ENCODE results near the gene ALDH3B1. TPM values are rescaled to one million over a fixed set of nuclear protein-coding genes. Genes with fewer than 3 reads are reported as not detected.

The ALDH3B1 gene
- polyA plus RNA-seq, 1 donor from 2014 or later = not detected

GRCh38 chr11:68053117-68053516 lies 43.0 kb downstream of the ALDH3B1 start:
- Histone ChIP-seq H2AFZ (ENCODE audit: low read depth, low read length) (no peak overlapping the region), H3K9me2 (ENCODE audit: insufficient read depth, low read length) (no peaks in the 10 kb centered on the region), H3K4me3 (ENCODE audit: low read length) (no peak overlapping the region), H3F3A (ENCODE audit: insufficient read depth, low read length, poor library complexity, severe bottlenecking) (no peaks in the 10 kb centered on the region), H3K36me3 (ENCODE audit: insufficient read depth, low read length) (no peaks in the 10 kb centered on the region), H3K9me3 (ENCODE audit: low read length) (no peaks in the 10 kb centered on the region), H3K9ac (ENCODE audit: low read length) (peak overlapping the region; percentile 7), H3K79me2 (replicated peaks; ENCODE audit: insufficient read depth, low read length) (no peaks in the 10 kb centered on the region), H3K27ac (ENCODE audit: low read length) (peak overlapping the region; percentile 14), H4K20me1 (ENCODE audit: insufficient read depth) (no peaks in the 10 kb centered on the region), H3K27me3 (ENCODE audit: insufficient read depth, low read depth, low read length) (no peaks in the 10 kb centered on the region), H3K4me2 (ENCODE audit: low read length) (no peak overlapping the region)
- TF ChIP-seq EZH2 (IDR thresholded peaks at IDR 0.05; ENCODE audit: borderline replicate concordance, insufficient read depth, low read length, poor library complexity, severe bottlenecking) = no peak

DNA sequence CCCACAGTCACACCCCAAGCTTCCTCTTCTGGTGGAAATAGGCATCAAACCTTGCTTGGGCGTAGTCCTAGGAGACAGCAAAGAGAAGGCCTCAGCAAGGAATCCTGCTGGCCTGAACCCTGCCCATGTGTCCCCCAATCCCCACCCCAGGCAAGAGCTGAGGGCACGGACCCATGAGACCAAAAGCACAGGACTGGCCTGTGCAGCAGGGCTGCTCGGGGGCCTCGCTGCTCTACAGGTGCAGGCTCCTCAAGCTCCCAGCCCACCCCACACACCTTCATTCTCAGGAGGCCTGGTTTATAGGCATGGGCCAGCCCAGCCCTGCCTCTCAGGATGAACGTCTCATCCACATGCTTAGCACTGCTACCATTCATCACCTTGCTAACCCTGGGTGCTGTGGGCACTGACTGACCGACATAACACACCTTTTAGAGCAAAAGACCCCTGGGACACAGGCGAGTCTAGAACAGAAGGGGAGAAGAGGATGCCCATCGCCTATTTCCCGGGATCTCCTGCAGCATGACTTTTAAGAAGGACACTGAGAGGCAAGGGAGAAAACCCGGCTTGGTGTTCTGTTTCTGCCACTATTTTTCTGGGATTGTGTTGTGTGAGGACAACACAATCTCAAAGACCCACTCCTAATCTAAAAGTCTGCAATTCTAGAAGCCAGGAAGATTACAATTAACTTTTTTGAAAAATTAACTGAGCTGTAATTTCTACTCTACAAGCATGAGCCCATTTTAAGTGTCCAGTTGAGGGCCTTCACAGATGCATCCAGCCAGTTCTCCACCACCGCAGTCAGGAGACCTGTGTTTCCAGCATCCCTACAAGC lies 44.1 kb downstream of the ALDH3B1 start:
- no peak overlapping the region for H2AFZ ChIP-seq (ENCODE audit: low read depth, low read length)
- no peaks in the 10 kb centered on the region for H3F3A ChIP-seq (ENCODE audit: insufficient read depth, low read length, poor library complexity, severe bottlenecking)
- H3K27me3 ChIP-seq (ENCODE audit: insufficient read depth, low read depth, low read length) = no peaks in the 10 kb centered on the region
- no peaks in the 10 kb centered on the region for H3K9me3 ChIP-seq (ENCODE audit: low read length)
- no peaks in the 10 kb centered on the region for H3K79me2 ChIP-seq (replicated peaks; ENCODE audit: insufficient read depth, low read length)
- H3K4me3 ChIP-seq (ENCODE audit: low read length) = no peak overlapping the region
- H3K27ac ChIP-seq (ENCODE audit: low read length) = peak overlapping the region; percentile 14
- no peak overlapping the region for H3K4me2 ChIP-seq (ENCODE audit: low read length)
- H3K9me2 ChIP-seq (ENCODE audit: insufficient read depth, low read length) = no peaks in the 10 kb centered on the region
- TF ChIP-seq SMC3 (conservative IDR thresholded peaks at IDR 0.05; ENCODE audit: poor library complexity) = no peak
- no peak for TF ChIP-seq EP300 (conservative IDR thresholded peaks at IDR 0.05; ENCODE audit: poor library complexity, severe bottlenecking)
- TF ChIP-seq, protein P1, sequence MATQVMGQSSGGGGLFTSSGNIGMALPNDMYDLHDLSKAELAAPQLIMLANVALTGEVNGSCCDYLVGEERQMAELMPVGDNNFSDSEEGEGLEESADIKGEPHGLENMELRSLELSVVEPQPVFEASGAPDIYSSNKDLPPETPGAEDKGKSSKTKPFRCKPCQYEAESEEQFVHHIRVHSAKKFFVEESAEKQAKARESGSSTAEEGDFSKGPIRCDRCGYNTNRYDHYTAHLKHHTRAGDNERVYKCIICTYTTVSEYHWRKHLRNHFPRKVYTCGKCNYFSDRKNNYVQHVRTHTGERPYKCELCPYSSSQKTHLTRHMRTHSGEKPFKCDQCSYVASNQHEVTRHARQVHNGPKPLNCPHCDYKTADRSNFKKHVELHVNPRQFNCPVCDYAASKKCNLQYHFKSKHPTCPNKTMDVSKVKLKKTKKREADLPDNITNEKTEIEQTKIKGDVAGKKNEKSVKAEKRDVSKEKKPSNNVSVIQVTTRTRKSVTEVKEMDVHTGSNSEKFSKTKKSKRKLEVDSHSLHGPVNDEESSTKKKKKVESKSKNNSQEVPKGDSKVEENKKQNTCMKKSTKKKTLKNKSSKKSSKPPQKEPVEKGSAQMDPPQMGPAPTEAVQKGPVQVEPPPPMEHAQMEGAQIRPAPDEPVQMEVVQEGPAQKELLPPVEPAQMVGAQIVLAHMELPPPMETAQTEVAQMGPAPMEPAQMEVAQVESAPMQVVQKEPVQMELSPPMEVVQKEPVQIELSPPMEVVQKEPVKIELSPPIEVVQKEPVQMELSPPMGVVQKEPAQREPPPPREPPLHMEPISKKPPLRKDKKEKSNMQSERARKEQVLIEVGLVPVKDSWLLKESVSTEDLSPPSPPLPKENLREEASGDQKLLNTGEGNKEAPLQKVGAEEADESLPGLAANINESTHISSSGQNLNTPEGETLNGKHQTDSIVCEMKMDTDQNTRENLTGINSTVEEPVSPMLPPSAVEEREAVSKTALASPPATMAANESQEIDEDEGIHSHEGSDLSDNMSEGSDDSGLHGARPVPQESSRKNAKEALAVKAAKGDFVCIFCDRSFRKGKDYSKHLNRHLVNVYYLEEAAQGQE (IDR thresholded peaks at IDR 0.05; ENCODE audit: borderline replicate concordance) = no peak
- TF ChIP-seq RAD21 (conservative IDR thresholded peaks at IDR 0.05) = no peak
- no peak for TF ChIP-seq TAF1 (IDR thresholded peaks at IDR 0.05; ENCODE audit: low read depth)
- TF ChIP-seq EZH2 (IDR thresholded peaks at IDR 0.05; ENCODE audit: borderline replicate concordance, insufficient read depth, low read length, poor library complexity, severe bottlenecking) = no peak
- TF ChIP-seq MXI1 (conservative IDR thresholded peaks at IDR 0.05; ENCODE audit: poor library complexity, severe bottlenecking) = no peak
- no peak for TF ChIP-seq POLR2AphosphoS5 (IDR thresholded peaks at IDR 0.05)
- H4K20me1 ChIP-seq (ENCODE audit: insufficient read depth) = no peaks in the 10 kb centered on the region
- no peaks in the 10 kb centered on the region for H3K36me3 ChIP-seq (ENCODE audit: insufficient read depth, low read length)
- H3K9ac ChIP-seq (ENCODE audit: low read length) = no peak overlapping the region
